ENCODE data around the gene MGLL.

The MGLL gene

DNA sequence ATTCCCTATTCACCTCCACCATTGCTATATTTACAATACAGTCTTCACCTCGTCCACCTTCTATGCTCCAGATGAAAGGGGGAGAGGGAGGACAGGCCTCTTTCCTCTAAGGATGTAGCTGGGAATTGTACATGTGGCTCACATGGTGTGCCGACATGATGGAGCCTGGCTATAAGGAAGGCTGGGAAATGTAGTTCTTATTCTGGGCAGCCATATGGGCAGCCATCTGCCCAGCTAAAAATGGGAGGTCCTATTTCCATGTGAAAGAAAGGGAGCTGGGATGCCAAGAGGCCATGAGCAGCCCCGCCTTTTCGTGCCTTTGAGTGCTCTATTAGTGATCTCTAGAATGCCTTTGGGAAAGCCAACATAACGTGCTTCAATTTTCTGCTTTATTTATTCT lies 27.1 kb upstream of the MGLL start:
- DNase-seq (ENCODE audit: low spot score), result no peak

DNA sequence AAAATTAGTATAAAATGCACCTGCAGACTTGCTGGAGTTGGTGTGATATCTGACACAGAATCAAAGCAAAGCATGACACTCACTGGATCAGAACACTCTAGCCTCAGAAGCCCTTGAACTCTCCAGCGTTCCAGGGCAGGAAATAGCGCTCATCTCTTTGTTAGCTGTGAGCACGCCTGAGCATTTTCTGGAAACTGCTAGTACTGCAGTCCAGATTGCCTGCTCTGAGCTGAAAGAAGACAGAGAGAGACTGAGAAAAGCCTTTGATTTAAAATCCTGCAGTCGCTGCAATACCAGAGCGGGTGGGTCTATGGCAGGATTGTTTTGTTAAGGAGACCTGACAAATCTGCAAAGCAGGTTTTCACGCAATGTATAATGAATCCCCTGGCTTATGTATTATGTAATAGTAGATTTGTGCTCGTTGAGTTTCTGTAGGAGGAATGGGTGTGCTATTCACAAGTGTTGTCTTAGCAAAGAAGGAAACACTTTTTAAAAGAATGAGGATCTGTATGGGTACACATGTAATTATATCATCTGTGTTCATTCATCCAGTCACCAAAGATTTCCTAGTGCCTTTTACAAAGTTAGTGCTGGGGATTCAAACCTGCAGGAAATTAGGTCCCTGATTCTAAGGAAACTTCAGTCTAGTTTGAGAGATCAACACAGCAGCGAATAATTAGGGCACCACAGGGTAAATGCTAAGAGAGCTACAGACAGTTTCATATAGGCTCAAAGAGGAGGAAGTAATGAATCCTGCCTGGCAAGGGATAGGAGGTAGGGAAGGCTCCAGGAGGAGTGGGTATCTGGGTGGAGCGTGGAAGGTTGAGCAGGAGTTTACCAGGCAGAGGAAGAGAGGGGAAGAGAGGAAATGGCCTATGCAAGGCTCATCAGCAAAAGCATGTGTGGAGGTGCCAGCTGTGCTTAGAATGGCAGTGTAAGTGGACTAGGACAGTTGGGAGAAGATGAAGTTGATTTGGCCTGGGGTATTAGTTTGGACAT lies 26.1 kb upstream of the MGLL start:
- DNase-seq (ENCODE audit: low spot score), result no peak

More for the DNA sequence above, 27.1 kb upstream of the MGLL start:
- TF ChIP-seq, protein P1, sequence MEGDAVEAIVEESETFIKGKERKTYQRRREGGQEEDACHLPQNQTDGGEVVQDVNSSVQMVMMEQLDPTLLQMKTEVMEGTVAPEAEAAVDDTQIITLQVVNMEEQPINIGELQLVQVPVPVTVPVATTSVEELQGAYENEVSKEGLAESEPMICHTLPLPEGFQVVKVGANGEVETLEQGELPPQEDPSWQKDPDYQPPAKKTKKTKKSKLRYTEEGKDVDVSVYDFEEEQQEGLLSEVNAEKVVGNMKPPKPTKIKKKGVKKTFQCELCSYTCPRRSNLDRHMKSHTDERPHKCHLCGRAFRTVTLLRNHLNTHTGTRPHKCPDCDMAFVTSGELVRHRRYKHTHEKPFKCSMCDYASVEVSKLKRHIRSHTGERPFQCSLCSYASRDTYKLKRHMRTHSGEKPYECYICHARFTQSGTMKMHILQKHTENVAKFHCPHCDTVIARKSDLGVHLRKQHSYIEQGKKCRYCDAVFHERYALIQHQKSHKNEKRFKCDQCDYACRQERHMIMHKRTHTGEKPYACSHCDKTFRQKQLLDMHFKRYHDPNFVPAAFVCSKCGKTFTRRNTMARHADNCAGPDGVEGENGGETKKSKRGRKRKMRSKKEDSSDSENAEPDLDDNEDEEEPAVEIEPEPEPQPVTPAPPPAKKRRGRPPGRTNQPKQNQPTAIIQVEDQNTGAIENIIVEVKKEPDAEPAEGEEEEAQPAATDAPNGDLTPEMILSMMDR (IDR thresholded peaks at IDR 0.05; ENCODE audit: extremely low read depth, missing control alignments), result no peak

DNA sequence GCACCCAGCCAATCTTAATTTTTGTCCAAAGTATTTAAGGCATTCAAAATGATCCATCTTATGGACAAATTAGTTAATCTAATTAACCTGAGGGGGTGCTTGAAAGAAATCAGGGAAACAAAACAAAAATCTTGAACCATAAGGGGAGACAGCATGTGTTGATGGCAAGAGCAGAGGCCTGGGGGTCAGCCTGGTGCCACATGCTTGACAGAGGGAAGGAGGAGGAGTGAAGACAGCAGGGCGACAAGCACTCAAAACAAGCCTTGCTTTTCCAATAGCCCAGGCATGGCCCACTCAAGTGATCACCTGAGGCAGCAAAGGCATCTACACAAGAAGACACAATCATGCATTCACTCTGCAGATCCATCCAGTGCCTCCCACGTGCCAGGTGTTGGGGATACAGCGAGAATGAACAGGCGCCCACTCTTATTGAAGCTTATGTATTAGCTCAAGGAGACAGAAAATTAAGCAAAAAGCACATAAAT lies 25.0 kb upstream of the MGLL start:
- TF ChIP-seq, protein P1 (IDR thresholded peaks at IDR 0.05; ENCODE audit: extremely low read depth, missing control alignments), result no peak
- DNase-seq (ENCODE audit: low spot score), result no peak

More for the DNA sequence above, 26.1 kb upstream of the MGLL start:
- TF ChIP-seq, protein P1 (IDR thresholded peaks at IDR 0.05; ENCODE audit: extremely low read depth, missing control alignments), result no peak

DNA sequence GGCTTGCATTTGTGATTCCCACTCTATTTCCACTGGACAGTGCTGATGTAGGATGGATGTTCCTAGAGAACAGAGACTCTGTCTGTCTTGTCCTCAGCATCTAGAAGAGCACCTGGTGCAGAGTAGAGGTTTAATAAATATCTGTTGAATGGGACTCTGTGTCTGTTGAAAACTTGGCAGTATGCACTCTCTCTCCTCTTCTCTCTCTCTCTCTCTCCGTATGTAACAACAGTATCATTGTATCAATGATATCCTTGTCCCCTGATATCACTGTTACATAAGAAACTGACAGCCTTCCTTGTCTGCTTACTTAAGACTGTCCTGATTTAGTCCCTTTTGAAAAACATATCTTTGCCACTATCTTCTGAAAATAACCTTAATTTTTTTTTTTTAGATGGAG lies 24.3 kb upstream of the MGLL start:
- no peak for DNase-seq (ENCODE audit: low spot score)
- TF ChIP-seq, protein P1 (IDR thresholded peaks at IDR 0.05; ENCODE audit: extremely low read depth, missing control alignments), result no peak

DNA sequence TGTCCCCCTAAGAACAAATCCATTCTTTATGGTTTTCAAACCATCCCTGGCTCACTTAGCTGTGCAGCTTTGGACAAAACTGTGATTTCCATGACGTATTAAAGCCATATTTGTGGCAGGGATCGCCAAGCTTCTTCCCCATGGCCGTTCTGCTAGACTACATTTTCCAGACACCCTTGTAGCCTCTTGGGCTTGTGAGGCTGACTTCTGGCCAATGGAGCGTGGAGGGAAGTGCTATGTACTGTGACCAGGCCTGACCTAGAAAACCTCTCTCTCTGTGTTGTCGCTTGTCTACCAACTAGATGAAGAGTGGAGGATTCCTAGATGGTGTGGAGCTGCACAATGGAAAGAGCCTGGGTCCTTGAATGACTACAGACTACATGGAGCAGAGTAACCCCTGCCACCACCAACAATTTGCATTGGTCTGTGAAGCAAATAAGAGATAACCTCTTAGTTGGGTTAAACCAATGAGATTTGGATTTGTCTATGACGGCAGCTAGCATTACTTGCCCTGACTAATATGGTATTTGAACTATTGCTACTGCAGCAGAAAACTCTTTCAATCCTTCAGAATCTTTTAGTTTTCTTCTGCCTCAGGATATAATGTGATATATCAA lies 22.1 kb upstream of the MGLL start:
- DNase-seq (ENCODE audit: low spot score), result peak; percentile 49
- TF ChIP-seq, protein P1 (IDR thresholded peaks at IDR 0.05; ENCODE audit: extremely low read depth, missing control alignments), result no peak

DNA sequence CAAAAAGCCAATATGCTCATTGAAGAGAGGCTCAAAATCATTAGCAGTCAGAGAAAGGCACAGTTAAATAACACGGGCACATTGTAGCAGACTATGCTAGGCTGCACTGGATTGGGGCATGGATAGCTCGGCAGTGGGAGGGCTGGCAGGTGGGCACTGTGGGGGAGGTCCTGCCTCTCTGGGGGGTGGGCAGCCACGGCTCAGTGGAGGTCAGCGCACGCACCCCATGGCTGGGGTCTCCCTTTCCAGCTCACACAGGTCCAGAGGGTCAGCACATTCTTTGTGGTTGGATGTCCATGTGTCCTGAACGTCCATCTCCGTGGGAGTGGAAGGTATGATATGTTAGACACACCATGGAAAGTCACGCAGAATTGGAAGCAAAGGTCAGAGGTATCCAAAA lies 18.4 kb upstream of the MGLL start:
- TF ChIP-seq, protein P1 (IDR thresholded peaks at IDR 0.05; ENCODE audit: extremely low read depth, missing control alignments), result no peak
- no peak for DNase-seq (ENCODE audit: low spot score)

DNA sequence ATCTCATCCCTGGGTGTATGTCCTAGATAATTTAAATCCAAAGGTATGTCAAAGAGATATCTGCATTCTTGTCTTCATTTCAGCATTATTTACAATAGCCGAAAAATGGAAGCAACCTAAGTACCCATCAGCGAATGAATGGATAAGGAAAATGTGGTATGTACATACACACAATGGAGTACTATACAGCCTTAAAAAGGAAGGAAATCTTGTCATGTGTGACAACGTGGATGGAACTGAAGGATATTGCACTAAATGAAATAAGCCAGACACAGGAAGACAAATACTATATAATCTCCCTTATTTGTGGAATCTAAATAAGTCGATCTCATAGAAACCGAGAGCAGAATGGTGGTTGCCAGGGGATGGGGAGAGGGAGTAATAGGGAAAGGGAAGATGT lies 16.8 kb upstream of the MGLL start:
- DNase-seq (ENCODE audit: low spot score), result no peak
- TF ChIP-seq, protein P1 (IDR thresholded peaks at IDR 0.05; ENCODE audit: extremely low read depth, missing control alignments), result no peak

Measured in GM20000 (cell line).